ENCODE results near the gene ELMO1.

GRCh38 chr7:37281368-37282092 lies 167.1 kb downstream of the ELMO1 start:
- TF ChIP-seq, protein P1, sequence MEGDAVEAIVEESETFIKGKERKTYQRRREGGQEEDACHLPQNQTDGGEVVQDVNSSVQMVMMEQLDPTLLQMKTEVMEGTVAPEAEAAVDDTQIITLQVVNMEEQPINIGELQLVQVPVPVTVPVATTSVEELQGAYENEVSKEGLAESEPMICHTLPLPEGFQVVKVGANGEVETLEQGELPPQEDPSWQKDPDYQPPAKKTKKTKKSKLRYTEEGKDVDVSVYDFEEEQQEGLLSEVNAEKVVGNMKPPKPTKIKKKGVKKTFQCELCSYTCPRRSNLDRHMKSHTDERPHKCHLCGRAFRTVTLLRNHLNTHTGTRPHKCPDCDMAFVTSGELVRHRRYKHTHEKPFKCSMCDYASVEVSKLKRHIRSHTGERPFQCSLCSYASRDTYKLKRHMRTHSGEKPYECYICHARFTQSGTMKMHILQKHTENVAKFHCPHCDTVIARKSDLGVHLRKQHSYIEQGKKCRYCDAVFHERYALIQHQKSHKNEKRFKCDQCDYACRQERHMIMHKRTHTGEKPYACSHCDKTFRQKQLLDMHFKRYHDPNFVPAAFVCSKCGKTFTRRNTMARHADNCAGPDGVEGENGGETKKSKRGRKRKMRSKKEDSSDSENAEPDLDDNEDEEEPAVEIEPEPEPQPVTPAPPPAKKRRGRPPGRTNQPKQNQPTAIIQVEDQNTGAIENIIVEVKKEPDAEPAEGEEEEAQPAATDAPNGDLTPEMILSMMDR (conservative IDR thresholded peaks at IDR 0.05; ENCODE audit: low read depth, low read length), result no peak
- TF ChIP-seq EZH2 (IDR thresholded peaks at IDR 0.05; ENCODE audit: borderline replicate concordance, low read depth, low read length, poor library complexity, severe bottlenecking), result no peak

All from A673 (cell line).